ENCODE results near the gene MACROD2.
"Not testable (repeated sequence)": the region's sequence is repeated elsewhere in the genome, so short reads cannot be mapped to it uniquely, and the experiment has no call there.

The MACROD2 gene

GRCh38 chr20:15756002-15756753 is 1760.9 kb downstream of the MACROD2 start:
- DNase-seq (ENCODE audit: low spot score) = no peak

- no peak for DNase-seq (ENCODE audit: low spot score)
Observed at GRCh38 chr20:15756754-15757115, 1761.4 kb downstream of the MACROD2 start.

DNA sequence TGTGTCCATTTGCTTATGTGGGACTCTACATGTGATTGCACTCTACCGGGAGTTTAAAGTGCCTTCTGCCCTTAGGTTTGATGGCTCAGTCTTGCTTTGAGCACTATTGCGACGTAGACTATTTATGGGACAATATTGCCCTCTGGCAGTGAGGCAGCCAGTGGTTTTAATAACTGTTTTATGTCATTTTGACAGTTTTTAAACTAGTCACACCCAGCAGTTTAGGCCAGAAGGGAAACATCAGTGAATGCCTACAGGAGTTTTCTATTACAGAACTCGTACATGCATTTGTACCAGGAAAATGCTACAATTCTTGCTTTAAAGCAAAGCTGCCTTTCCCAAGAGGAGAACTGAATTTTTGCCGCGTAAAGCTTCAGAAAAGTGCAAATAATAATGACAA is 1764.3 kb downstream of the MACROD2 start:
- no peak for DNase-seq (ENCODE audit: low spot score)

DNA sequence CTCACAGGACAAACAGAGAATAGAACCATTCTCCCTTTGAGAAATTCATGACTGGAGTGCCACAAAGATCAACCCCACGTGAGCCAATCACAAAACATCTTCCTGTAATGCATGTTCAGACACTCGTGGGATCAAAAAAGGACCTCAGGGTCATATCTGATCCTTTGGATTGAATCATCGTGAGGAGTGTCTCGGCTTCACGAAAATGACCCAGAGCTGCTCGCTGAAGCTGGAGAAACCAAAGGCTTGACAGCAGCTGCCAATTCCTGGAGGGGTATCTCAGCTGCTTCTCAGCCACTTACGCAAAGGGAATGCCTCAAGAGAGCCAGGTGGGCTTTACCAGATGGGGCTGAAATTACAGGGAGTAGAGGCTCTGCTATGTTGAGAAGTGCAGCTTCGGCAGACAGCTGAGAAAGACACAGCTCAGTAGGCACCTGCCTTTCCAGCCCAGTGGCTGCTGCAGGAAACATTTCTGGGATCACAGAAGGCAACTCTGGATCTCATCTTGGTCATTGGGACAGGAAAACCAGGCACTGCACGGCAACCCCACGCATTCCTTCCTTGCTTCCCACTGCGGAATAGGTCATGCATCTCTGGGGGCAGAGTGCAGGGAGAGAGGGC is 1764.8 kb downstream of the MACROD2 start:
- no peak for DNase-seq (ENCODE audit: low spot score)

- no peak for DNase-seq (ENCODE audit: low spot score)
Observed at GRCh38 chr20:15763366-15763765, 1768.0 kb downstream of the MACROD2 start.

- DNase-seq (ENCODE audit: low spot score) = no peak
Observed at GRCh38 chr20:15767586-15767985, 1772.3 kb downstream of the MACROD2 start.

DNA sequence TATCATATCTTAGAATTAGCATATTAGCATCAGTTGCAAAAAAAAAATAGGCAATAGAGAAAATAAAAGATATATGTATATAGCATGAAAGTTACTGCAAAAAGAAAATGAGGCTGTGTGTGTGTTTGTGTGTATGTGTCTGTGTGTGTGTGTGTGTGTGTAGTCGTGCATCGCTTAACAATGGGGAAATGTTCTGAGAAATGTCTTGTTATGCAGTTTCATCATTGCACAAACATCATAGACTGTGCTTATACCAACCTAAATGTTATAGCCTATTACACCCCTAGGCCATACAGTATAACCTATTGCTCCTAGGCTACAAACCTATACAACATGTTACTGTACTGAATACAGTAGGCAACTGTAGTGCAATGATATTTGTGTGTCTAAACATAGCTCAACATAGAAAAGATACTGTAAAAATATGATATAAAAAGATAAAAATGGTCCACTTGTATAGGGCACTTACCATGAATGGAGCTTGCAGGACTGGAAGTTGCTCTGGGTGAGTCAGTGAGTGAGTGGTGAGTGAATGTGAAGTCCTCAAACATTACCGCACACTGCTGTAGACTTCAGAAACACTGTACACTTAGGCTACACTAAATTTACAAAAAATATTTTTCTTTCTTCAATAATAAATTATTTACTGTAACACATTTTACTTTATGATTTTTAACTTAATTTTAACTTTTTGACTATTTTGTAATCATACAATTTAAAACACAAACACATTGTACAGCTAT is 1772.9 kb downstream of the MACROD2 start:
- no peak for DNase-seq (ENCODE audit: low spot score)

GRCh38 chr20:15772826-15773225 is 1777.5 kb downstream of the MACROD2 start:
- no peak for DNase-seq (ENCODE audit: low spot score)

GRCh38 chr20:15774926-15775325 is 1779.6 kb downstream of the MACROD2 start:
- DNase-seq (ENCODE audit: low spot score) = no peak

DNA sequence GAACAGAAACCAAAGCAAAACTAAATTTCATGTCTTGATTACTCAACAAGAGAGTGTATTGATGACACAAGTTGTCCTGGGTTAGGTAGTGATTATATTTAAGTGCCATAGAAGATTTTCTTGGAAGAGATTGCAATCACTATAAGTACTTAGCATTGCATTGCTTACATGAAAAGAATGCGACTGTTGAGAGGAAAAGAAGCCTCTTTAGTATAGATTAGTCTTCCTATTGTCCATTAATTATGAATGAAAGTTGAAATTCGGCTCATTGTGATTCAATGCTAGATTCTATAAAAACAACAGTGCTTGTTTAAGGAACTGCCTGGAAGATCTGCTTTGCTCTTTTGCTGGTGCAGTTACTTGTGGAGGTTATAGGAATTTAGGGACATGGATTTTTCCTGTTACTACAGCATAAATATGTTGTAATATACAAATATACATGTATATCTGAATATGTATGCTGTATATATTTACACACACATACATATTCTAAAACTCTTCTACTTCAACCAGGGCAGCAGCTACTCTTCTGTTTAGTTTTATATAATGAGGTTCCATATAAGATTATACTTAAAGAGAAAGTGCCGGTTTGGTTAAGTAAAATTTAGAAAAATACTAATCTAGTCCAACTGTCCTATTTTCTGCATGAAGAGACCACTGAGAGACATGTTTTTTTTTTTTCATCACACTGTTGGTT is 1781.6 kb downstream of the MACROD2 start:
- DNase-seq (ENCODE audit: low spot score) = no peak

DNA sequence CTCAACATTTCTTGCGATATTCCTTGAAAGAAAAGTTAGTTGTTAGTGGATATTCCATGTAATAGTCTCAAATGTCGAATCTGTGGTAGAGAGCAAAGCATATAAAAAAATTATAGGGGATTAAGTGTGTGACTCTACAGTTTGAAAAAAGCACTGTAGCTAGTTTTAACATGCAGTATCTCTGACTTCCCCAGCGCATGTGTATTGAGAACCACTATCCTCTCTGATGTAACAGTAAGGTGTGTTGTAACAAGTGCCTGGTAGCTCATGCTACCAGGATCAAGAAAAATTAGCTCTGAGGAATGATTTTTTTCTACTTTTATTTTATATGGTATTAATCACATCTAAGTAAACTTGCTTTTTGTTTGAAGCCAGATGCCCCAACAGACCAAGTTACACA is 1788.7 kb downstream of the MACROD2 start:
- no peak for DNase-seq (ENCODE audit: low spot score)

- DNase-seq (ENCODE audit: low spot score) = no peak
Observed at GRCh38 chr20:15789079-15789478, 1793.8 kb downstream of the MACROD2 start.

DNA sequence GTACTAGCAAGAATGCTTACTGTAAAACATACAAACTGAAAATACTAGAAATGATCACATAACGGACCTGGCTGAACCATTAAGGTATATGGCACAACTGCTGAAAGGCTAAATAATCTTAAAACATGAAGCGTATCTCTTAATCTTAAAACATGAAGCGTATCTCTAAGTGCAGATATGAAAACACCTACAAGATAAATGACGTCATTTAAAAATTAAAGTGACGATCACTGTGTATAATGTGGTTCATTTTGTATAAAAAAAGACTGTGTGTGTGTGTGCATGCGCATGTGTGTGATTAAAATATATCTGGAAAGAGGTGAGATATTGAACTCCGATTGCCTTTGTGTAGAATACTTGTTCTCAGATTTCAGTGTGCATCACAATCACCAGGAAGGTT is 1797.5 kb downstream of the MACROD2 start:
- DNase-seq (ENCODE audit: low spot score) = no peak

- no peak for DNase-seq (ENCODE audit: low spot score)
Observed at GRCh38 chr20:15794409-15794808, 1799.1 kb downstream of the MACROD2 start.

- no peak for DNase-seq (ENCODE audit: low spot score)
Observed at GRCh38 chr20:15795305-15796019, 1800.1 kb downstream of the MACROD2 start.

- no peak for DNase-seq (ENCODE audit: low spot score)
Observed at GRCh38 chr20:15799871-15800270, 1804.6 kb downstream of the MACROD2 start.

DNA sequence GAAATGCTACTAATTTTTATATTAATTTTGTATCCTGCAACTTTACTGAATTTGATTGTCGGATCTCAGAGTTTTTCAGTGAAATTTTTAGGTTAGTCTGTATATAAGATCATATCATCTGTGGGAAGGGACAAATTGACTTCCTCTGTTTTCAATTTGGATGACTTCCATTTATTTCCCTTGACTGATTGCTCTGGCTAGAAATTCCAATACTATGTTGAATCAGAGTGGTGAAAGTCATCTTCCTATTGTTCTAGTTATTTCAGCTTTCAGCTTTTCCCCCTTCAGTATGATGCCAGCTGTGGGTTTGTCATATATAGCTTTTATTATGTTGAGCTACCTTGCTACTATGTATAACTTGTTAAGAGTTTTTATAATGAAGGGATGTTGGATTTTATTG is 1806.7 kb downstream of the MACROD2 start:
- DNase-seq (ENCODE audit: low spot score) = no peak

GRCh38 chr20:15805154-15805553 is 1809.8 kb downstream of the MACROD2 start:
- no peak for DNase-seq (ENCODE audit: low spot score)

- DNase-seq (ENCODE audit: low spot score) = no peak
Observed at GRCh38 chr20:15806105-15806504, 1810.8 kb downstream of the MACROD2 start.

DNA sequence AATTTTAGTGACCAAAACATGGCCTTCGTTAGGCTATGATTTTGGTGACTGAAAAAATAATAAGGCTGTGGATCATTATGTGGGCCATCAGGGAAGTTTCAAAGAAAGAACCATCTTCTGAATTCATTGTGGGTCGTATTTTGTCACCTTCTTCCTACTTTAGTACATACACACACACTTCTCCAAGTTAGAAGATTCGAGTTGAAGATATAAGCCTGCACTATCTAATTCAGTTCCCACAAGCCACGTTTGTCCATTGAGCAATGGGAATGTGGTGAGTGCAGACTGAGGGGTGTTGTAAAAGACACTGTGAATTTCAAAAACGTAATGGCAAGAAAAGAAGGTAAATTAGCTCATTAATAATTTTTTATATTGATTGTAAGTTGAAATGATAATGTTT is 1812.0 kb downstream of the MACROD2 start:
- DNase-seq (ENCODE audit: low spot score) = no peak

DNA sequence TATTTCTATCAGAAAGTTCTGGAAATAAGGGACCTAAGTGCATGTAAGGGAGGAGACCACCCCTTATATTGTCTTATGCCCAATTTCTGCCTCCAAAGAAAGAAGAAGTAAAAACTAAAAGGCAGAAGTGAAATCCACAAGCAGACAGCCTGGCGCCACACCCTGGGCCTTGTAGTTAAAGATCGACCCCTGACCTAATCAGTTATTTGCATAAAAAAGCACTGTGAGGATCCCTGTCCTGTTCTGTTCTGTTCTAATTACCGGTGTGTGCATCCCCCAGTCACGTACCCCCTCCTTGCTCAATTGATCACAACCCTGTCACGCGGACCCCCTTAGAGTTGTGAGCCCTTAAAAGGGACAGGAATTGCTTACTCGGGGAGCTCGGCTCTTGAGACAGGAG is 1812.5 kb downstream of the MACROD2 start:
- not testable (repeated sequence) for DNase-seq (ENCODE audit: low spot score)

- DNase-seq (ENCODE audit: low spot score) = no peak
Observed at GRCh38 chr20:15811951-15812350, 1816.6 kb downstream of the MACROD2 start.
